ENCODE data around the gene EPS8L2. TPM values are rescaled to one million over a fixed set of nuclear protein-coding genes. Genes with fewer than 3 reads are reported as not detected.

Gene EPS8L2
- total RNA-seq, 4 donors from 2014 or later = 14.1 to 27.6 (median 22.3) TPM

- TF ChIP-seq CTCF (IDR thresholded peaks at IDR 0.05) = no peak
- DNase-seq (ENCODE audit: low spot score) = no peak
- no peak for ATAC-seq (ENCODE audit: low FRiP score)
Observed at GRCh38 chr11:721741-722345, 15.8 kb downstream of the EPS8L2 start.

- no peak for DNase-seq (ENCODE audit: low spot score)
- no peak for ATAC-seq (ENCODE audit: low FRiP score)
- TF ChIP-seq CTCF (IDR thresholded peaks at IDR 0.05) = no peak
Observed at GRCh38 chr11:722346-722811, 16.3 kb downstream of the EPS8L2 start.

- no peak for TF ChIP-seq CTCF (IDR thresholded peaks at IDR 0.05)
- DNase-seq (ENCODE audit: low spot score) (no peak), ATAC-seq (ENCODE audit: low FRiP score) (no peak)
Observed at GRCh38 chr11:723120-723883, 17.3 kb downstream of the EPS8L2 start.

GRCh38 chr11:724049-724777 lies 18.2 kb downstream of the EPS8L2 start:
- TF ChIP-seq CTCF (IDR thresholded peaks at IDR 0.05) = no peak
- ATAC-seq (ENCODE audit: low FRiP score) (no peak), DNase-seq (ENCODE audit: low spot score) (no peak)

GRCh38 chr11:724778-725386 lies 18.9 kb downstream of the EPS8L2 start:
- no peak for DNase-seq (ENCODE audit: low spot score)
- no peak for ATAC-seq (ENCODE audit: low FRiP score)

More at GRCh38 chr11:724778-725386, 18.9 kb downstream of the EPS8L2 start:
- TF ChIP-seq CTCF (IDR thresholded peaks at IDR 0.05) = no peak
